Esophagus muscularis mucosa (tissue), 4 donors: Measurements from ENCODE around the gene MYL5. TPM values are rescaled to one million over a fixed set of nuclear protein-coding genes. Genes with fewer than 3 reads are reported as not detected.
"Not testable (repeated sequence)": the region's sequence is repeated elsewhere in the genome, so short reads cannot be mapped to it uniquely, and the experiment has no call there.

Source experiments
- DNase-seq: peaks from one replicate; pipeline ENCODE4 v3.0.0-alpha.2; 2017; ENCODE audit errors: extremely low spot score
- H3K27ac ChIP-seq, 4 donors: fragments of 200-600 bp; sonication (generic); replicated peaks in 1 of 4; 1 replicate in 3 of 4; 2 replicates in 1 of 4; pipeline ENCODE4 v1.5.1; 2016 to 2019; ENCODE audit warnings: mild to moderate bottlenecking in 1 of 4
- H3K27me3 ChIP-seq, 4 donors: fragments of 200-600 bp; sonication (generic); one replicate each; pipeline versions ENCODE4 v1.5.1 to v1.6.0; 2016 to 2019
- H3K36me3 ChIP-seq, 4 donors: fragments of 200-600 bp; sonication (generic); one replicate each; pipeline ENCODE4 v1.5.1; 2016 to 2019
- H3K4me1 ChIP-seq, 4 donors: fragments of 200-600 bp; sonication (generic); one replicate each; pipeline ENCODE4 v1.5.1; 2016 to 2019
- H3K4me3 ChIP-seq, 4 donors: fragments of 200-600 bp; sonication (generic); 1 replicate in 2 of 4; 2 replicates in 2 of 4; pipeline ENCODE4 v1.5.1; 2016 to 2019; ENCODE audit warnings: mild to moderate bottlenecking in 4 of 4, moderate library complexity in 1 of 4
- H3K9me3 ChIP-seq, 4 donors: fragments of 200-600 bp; sonication (generic); 1 replicate in 3 of 4; 2 replicates in 1 of 4; pipeline ENCODE4 v1.5.1; 2016 to 2019
- EP300 ChIP-seq: sonication (generic); formaldehyde crosslinking; IDR thresholded peaks from one replicate; pipeline ENCODE4 v1.6.1; 2017; ENCODE audit warnings: antibody characterized with exemption
- POLR2A ChIP-seq: fragments of 450-650 bp; IDR thresholded peaks from one replicate; pipeline ENCODE4 v1.6.1; 2017; ENCODE audit warnings: antibody characterized with exemption, moderate library complexity, mild to moderate bottlenecking, low read depth
- POLR2AphosphoS5 ChIP-seq, 2 donors: sonication (generic); formaldehyde crosslinking; IDR thresholded peaks; one replicate each; pipeline ENCODE4 v1.6.1; 2017; ENCODE audit warnings: antibody characterized with exemption in 2 of 2
- WGBS: methylation state at CpG from one replicate; pipeline ENCODE4 v1.1.5; 2018; 5-methylcytosine and 5-hydroxymethylcytosine counted together
- intact Hi-C: fragments of 100-400 bp; cut with DNase I; formaldehyde crosslinking; loops from one replicate; pipeline ENCODE4 v1.15.1; 2023
- total RNA-seq, 4 donors: library from RNA; depleted of rRNA; stranded (reverse); fragments of >200 nt; gene quantifications; one replicate each; pipeline versions ENCODE4 v1.1.0 to v1.2.1, GENCODE V29; 2016
- TF ChIP-seq, protein P1 (sequence below), 3 experiments: fragments of 200-600 bp in 2 of 3; fragments of 450-650 bp in 1 of 3; sonication (generic) in 2 of 3; IDR thresholded peaks; one replicate each; pipeline ENCODE4 v1.5.1; 2017 to 2019; ENCODE audit warnings: antibody characterized with exemption in 3 of 3, mild to moderate bottlenecking in 2 of 3, moderate library complexity in 1 of 3

The MYL5 gene
- total RNA-seq, 4 donors from 2014 or later = 7.9 to 9.9 (median 9.6) TPM

DNA sequence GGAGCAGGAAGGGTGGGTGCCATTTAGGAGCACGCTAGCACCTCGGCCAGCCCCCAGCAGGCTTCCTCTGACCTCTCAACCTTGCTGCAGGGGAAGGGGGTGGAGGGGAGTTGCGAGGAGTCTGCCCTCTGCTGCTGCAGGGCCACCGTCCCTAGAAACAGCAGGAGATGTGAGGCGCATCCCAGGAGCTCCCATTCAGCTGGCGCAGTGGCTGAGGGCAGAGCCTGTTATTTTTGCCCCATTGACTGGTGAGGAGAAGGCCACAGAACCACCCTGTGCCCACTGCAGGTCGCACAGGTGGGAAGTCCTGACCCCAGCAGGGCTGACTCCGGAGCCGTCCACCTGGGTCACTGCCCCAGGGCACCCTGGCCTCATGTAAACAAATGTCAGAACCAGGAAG, 40.9 kb upstream of the MYL5 start:
- H3K4me3 ChIP-seq = no peak overlapping the region
- DNase-seq = no peak
- 37% methylated on average over 2 of the region's 9 CpGs for WGBS
- H3K36me3 ChIP-seq = no peaks in the 10 kb centered on the region
- no peak overlapping the region for H3K27ac ChIP-seq
- peaks cover 0 to 3% (median 0%) of the 10 kb centered on the region in 4 donors for H3K9me3 ChIP-seq
- no peak for TF ChIP-seq POLR2AphosphoS5 (IDR thresholded peaks at IDR 0.05)
- no peak for TF ChIP-seq EP300
- TF ChIP-seq POLR2A = no peak
- TF ChIP-seq, protein P1, sequence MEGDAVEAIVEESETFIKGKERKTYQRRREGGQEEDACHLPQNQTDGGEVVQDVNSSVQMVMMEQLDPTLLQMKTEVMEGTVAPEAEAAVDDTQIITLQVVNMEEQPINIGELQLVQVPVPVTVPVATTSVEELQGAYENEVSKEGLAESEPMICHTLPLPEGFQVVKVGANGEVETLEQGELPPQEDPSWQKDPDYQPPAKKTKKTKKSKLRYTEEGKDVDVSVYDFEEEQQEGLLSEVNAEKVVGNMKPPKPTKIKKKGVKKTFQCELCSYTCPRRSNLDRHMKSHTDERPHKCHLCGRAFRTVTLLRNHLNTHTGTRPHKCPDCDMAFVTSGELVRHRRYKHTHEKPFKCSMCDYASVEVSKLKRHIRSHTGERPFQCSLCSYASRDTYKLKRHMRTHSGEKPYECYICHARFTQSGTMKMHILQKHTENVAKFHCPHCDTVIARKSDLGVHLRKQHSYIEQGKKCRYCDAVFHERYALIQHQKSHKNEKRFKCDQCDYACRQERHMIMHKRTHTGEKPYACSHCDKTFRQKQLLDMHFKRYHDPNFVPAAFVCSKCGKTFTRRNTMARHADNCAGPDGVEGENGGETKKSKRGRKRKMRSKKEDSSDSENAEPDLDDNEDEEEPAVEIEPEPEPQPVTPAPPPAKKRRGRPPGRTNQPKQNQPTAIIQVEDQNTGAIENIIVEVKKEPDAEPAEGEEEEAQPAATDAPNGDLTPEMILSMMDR (IDR thresholded peaks at IDR 0.05) = no peak
- no peaks in the 10 kb centered on the region for H3K4me1 ChIP-seq
- intact Hi-C loops = no loop called here
- peaks cover 0 to 59% (median 0%) of the 10 kb centered on the region in 4 donors for H3K27me3 ChIP-seq

DNA sequence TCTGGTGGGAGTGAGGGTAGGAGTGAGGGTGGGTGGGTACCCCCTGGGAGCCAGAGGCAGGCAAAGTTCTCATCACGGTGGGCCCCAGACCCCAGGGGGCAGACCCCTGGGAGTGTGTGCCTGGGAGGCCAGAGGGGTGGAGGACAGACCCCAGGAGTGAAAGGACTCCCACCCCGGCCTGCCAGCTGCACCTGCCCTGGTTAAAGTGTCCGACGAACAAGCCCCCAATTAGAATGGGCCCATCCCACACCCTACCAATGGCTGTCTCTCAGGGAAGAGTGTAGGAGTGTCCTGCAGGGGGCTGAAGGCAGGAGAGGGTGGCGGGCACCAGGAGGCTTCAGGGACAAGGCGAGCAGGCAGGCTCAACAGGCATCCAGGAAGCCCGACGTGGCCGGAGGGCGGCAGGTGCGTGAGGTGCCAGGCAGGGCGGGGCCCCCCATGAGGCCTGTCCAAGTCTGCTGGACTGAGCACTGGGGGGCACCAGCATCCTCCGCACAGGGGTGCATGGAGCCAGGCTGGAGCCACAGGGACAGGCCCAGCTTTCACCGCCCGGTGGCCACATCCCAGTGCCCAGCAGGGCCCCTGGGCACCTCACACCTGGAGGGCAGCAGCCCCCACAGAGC, 40.3 kb upstream of the MYL5 start:
- intact Hi-C loops = no loop called here
- H3K36me3 ChIP-seq = no peaks in the 10 kb centered on the region
- WGBS = 84% methylated on average over 4 of the region's 15 CpGs
- H3K9me3 ChIP-seq = peaks cover 0 to 3% (median 0%) of the 10 kb centered on the region in 4 donors
- H3K4me1 ChIP-seq = no peaks in the 10 kb centered on the region
- peaks cover 0 to 59% (median 0%) of the 10 kb centered on the region in 4 donors for H3K27me3 ChIP-seq
- TF ChIP-seq, protein P1 (IDR thresholded peaks at IDR 0.05) = no peak
- TF ChIP-seq POLR2AphosphoS5 (IDR thresholded peaks at IDR 0.05) (no peak), EP300 (no peak), POLR2A (no peak)
- no peak for DNase-seq
- no peak overlapping the region for H3K4me3 ChIP-seq
- no peak overlapping the region for H3K27ac ChIP-seq

- H3K27me3 ChIP-seq = peaks cover 0 to 59% (median 0%) of the 10 kb centered on the region in 4 donors
- no peak for DNase-seq
- no peaks in the 10 kb centered on the region for H3K4me1 ChIP-seq
- H3K9me3 ChIP-seq = peaks cover 0 to 3% (median 0%) of the 10 kb centered on the region in 4 donors
- H3K36me3 ChIP-seq = no peaks in the 10 kb centered on the region
- 81% methylated on average over 23 of the region's 23 CpGs for WGBS
- no peak overlapping the region for H3K27ac ChIP-seq
- H3K4me3 ChIP-seq = no peak overlapping the region
- TF ChIP-seq POLR2A (no peak), EP300 (no peak), POLR2AphosphoS5 (IDR thresholded peaks at IDR 0.05) (no peak)
- TF ChIP-seq, protein P1 (IDR thresholded peaks at IDR 0.05) = no peak
- intact Hi-C loops = no loop called here
Observed at GRCh38 chr4:634599-634985, 39.8 kb upstream of the MYL5 start.

GRCh38 chr4:635066-635835, 39.1 kb upstream of the MYL5 start:
- H3K27me3 ChIP-seq = peaks cover 0 to 59% (median 0%) of the 10 kb centered on the region in 4 donors

DNA sequence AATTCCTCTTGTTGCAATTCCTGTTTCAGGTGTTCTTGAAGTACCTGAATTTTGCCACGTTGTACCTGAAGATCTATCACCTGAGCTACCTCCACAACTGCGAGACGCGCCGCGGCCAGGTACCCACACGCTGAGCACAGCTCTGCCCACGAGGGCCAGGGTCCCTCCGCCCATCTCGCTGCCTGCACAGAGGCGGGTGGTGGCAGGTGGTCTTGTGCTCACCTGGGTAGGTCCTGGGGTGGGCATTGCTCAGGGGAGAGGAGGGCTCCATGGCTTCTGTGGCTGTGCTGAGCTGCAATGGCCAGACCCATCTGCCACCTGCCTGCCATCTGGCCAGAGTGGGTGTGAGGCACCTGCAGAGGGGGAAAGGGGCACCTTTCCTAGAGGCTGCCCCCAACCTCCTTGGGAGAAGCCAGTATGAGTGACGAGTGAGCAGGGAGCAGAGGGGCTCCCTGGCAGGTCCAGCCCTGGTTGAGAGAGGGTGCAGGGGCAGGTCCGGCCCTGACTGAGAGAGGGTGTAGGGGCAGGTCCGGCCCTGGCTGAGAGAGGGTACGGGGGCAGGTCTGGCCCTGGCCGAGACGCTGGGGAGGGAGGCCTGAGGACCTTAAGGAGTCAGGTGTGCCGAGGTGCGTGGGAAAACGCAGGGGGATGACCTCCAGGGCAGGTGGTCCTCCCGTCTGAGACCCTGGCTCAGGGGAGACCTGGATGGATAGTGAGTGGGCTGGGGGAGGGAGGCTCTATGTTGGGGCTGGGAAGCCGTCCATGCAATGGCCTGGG, 38.3 kb upstream of the MYL5 start:
- no peaks in the 10 kb centered on the region for H3K36me3 ChIP-seq
- H3K9me3 ChIP-seq = peaks cover 0 to 3% (median 0%) of the 10 kb centered on the region in 4 donors
- H3K27me3 ChIP-seq = peaks cover 0 to 57% (median 0%) of the 10 kb centered on the region in 4 donors
- no peak overlapping the region for H3K4me3 ChIP-seq
- intact Hi-C loops = no loop called here
- 85% methylated on average over 21 of the region's 22 CpGs for WGBS
- H3K27ac ChIP-seq = no peak overlapping the region
- DNase-seq = no peak
- no peaks in the 10 kb centered on the region for H3K4me1 ChIP-seq
- no peak for TF ChIP-seq POLR2AphosphoS5 (IDR thresholded peaks at IDR 0.05)
- no peak for TF ChIP-seq EP300
- TF ChIP-seq POLR2A = no peak
- TF ChIP-seq, protein P1 (IDR thresholded peaks at IDR 0.05) = no peak

More at GRCh38 chr4:635066-635835, 39.1 kb upstream of the MYL5 start:
- intact Hi-C loops, H3K36me3 ChIP-seq, DNase-seq, H3K27ac ChIP-seq, H3K4me1 ChIP-seq, H3K4me3 ChIP-seq, H3K9me3 ChIP-seq: not testable (repeated sequence)
- WGBS = 94% methylated on average over 43 of the region's 46 CpGs
